GM21515 (cell line): ENCODE measurements around the gene GMCL1.
"Not testable (repeated sequence)": the region's sequence is repeated elsewhere in the genome, so short reads cannot be mapped to it uniquely, and the experiment has no call there.

Experiments used
- ATAC-seq: cut with Tn5 transposase; IDR thresholded peaks from one replicate; pipeline ENCODE4 v1.9.1; 2021; ENCODE audit not compliant: unreplicated experiment

The GMCL1 gene

GRCh38 chr2:69805887-69806286 is 23.6 kb upstream of the GMCL1 start:
- ATAC-seq = no peak

DNA sequence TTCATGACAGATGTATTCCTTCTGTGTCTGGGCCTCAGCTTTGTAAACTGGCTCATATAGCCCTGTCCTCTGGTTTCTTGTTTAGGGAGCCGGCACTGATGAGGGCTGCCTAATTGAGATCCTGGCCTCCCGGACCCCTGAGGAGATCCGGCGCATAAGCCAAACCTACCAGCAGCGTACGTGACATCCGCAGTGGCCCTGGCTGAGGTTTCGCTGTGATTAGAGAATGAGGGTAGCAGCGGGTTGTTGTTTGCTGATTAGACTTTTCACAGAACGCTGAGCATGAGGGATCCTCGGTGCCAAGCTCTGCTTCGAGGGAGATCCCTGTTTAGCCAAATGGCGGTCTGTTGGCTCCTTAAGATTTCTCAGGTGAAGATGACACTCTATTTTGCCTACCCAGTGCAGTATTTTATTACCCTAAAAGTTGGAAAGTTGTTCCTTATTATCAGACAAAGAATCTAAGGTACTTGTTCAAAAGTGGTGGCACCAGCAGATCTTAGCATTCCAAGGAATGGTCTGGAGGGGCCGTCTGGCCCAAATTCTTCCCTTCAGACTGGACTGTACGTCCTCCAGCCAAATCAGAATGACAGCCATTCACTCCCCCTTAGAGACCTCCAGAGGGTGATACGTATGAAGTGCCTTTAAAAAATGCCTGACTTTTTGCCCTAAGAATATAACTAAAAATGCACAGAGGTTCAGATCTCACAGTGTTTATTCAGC is 21.5 kb upstream of the GMCL1 start:
- no peak for ATAC-seq

DNA sequence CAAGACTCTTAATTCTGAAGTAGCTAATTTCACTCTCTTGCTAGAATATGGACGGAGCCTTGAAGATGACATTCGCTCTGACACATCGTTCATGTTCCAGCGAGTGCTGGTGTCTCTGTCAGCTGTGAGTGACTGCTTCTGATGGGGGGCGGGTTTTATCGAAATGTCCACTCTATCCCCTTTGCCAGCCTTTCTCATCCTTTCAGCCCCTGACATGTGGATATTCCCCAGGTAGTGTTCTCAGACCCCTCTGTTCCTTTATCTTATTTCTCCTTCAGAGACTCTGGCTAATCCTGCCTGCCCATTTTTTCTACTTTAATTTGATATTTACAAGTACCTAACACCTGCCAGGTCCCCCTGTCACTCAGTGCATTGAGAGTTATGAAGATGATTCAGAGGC is 18.9 kb upstream of the GMCL1 start:
- ATAC-seq = no peak

GRCh38 chr2:69811018-69811417 is 18.4 kb upstream of the GMCL1 start:
- no peak for ATAC-seq

DNA sequence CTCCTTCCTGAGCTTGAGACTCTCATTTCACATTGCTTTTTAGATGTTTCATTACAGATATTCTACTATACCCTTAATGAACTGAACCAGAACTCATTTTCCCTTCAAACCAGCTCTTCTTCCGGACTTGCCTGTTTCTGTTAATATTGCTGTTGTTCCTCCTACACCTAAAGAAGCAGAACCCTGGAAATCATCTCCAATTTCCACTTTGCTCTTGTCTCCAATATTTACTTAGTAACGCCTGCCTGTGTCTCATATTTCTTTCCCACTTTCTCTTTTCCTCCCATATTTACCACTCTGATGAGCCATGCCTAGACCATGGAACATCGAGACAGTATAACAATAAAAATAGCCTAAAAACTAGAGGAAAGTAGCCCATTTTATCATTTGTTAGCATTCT is 17.9 kb upstream of the GMCL1 start:
- no peak for ATAC-seq

GRCh38 chr2:69815717-69816116 is 13.7 kb upstream of the GMCL1 start:
- no peak for ATAC-seq

DNA sequence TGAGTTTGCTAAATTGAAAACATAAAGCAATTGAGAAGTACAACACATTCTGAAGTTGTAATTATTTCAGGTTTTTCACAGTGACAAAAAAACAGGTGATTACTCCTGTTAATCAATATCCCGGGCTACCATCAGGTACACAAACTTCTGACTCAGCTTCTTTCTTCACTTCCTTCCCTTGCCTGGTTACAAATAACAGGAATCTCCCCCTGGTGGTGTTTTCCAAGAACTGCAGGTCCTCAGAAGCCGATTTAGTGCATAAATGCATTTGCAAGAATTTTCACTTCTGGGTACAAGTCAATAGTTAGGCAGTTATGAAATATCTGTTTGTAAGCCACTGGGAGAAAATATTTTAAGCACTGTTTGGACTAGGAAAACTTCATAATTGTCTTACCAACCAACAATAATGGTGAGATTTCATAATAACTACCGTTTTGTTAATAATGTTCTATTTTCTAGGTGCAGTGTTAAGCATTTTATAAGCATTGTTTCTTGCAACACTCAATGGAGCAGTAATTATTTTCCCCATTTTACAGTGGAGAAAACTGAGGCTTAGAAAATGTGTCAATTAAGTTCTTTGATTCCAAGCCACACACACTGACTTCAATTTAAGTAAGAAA is 12.4 kb upstream of the GMCL1 start:
- ATAC-seq = no peak

GRCh38 chr2:69817729-69818501 is 11.5 kb upstream of the GMCL1 start:
- ATAC-seq = no peak

GRCh38 chr2:69827796-69828540 is 1.5 kb upstream of the GMCL1 start:
- ATAC-seq = no peak

- peak; percentile 13 for ATAC-seq
Observed at GRCh38 chr2:69828938-69829255, 563 bp upstream of the GMCL1 start.

GRCh38 chr2:69830045-69830905 is 815 bp downstream of the GMCL1 start:
- peak; percentile 11 for ATAC-seq

DNA sequence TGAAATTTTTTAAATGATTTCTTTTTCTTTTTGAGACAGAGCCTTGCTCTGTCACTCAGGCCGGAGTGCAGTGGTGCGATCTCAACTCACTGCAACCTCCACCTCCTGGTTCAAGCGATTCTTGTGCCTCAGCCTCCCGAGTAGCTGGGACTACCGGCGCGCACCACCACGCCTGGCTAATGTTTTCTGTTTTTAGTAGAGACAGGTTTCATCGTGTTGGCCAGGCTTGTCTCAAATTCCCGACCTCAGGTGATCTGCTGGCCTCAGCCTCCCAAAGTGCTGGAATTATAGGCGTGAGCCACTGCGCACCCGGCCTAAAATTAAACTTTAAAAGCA is 1.4 kb downstream of the GMCL1 start:
- not testable (repeated sequence) for ATAC-seq

- ATAC-seq = no peak
Observed at GRCh38 chr2:69831354-69831905, 2.0 kb downstream of the GMCL1 start.

DNA sequence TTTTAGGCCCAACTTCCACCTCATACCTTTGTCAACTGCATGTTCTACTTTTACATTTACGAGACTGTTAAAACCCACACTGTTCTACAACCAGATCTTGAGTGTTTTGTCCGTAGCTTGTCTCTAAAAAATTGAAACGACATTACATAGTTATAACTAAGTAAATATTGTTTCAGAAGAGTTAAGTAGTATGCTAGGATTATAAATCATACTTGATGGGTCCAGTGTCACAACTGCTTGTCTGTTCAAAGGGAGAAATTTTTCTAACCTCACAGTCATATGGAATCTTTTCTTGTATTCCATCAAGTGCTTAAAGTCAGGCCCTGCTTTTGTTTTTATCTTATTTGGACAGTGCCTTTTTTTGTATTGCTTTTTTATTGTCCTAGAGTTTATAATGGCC is 4.3 kb downstream of the GMCL1 start:
- no peak for ATAC-seq

DNA sequence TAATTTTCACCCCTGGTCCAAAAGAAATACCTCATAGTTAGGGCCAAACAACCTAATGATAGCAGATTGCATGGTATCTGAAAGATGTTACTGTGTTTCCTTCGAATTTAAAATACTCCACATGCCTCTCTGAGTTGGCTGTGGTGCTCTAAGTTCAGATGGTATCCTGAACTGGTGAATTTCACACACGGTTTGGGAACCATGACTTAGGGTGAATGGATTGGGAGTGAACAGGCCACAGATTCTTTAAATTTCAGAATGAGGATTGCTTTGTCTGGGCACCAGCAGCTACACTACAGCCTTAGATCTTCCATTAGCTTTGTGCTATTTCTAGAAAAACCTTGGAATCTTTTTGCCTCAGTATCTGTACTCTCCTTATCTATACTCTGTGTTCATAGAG is 6.2 kb downstream of the GMCL1 start:
- no peak for ATAC-seq

GRCh38 chr2:69836316-69836715 is 6.9 kb downstream of the GMCL1 start:
- ATAC-seq = no peak

DNA sequence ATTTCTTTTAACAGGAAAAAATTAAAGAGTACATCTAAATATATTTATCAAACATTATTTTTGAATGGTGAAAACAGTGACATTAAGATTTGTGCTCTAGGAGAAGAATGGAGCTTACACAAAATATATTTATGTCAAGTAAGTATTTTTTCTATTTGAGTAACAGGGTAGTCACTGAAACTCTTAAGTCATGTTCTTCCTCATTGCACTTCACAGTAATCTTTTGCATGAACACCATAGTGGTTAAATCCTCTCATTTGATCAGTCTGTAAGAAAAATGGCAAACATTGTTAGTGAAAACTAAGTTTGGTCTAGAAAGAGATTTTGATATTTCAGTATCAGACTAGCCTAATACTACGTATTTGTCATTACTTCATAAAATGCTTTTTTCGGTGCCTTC is 8.1 kb downstream of the GMCL1 start:
- ATAC-seq = no peak

DNA sequence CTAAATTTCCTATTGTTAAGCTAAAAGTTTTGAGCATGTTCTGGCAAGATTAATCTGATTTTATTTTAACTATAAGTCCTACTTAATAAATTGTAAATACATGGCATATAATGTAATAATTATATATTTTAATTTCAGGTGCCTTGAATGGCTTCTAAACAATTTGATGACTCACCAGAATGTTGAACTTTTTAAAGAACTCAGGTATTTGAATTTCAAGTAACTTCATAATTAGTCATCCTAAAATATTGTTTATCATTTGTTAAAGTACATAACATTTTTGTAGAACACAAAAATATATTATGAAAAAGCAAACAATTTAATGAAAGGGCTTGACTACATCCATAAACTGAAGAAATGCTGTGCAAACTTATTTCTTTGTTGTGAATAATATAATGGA is 14.5 kb downstream of the GMCL1 start:
- no peak for ATAC-seq

DNA sequence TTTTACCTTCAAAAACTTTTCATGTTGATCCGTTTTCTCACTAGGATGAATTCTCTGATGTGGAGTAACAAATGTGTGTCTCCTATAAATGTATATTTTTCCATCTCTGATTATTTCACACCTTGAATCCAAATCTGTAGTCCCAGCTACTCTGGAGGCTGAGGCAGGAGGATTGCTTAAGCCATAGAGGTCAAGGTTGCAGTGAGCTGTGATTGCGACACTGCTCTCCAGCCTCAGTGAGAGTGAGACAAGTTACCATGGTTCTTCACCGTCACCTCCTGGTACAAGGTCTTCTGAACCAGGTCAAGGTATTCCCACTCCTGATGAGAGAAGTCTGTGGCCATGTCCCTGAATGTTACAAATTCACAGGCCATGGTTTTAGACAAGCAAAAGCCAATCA is 15.1 kb downstream of the GMCL1 start:
- ATAC-seq = no peak
